G401 (cell line): Measurements from ENCODE around the gene PTPRK. TPM values are rescaled to one million over a fixed set of nuclear protein-coding genes. Genes with fewer than 3 reads are reported as not detected.

Source experiments
- DNase-seq: peaks from one replicate; pipeline ENCODE4 v3.0.0-alpha.2; 2015; ENCODE audit warnings: low spot score
- in situ Hi-C: cut with HindIII; loops from 2 replicates; pipeline ENCODE4 v1.10.0; 2016; ENCODE audit warnings: low sequenced_read_pairs, mixed read lengths
- total RNA-seq: library from RNA; depleted of rRNA; stranded (reverse); fragments of >200 nt; shearing (Covaris generic); gene quantifications from 2 replicates; pipeline ENCODE4 v1.2.3, GENCODE V29; 2014

PTPRK gene
- total RNA-seq, 1 experiment from 2014 or later = not detected

GRCh38 chr6:127976111-127976510 is 544.3 kb downstream of the PTPRK start:
- in situ Hi-C loops = no loop called here
- DNase-seq = no peak

GRCh38 chr6:127972815-127973214 is 547.6 kb downstream of the PTPRK start:
- in situ Hi-C loops = no loop called here
- DNase-seq = no peak

GRCh38 chr6:127971945-127972391 is 548.4 kb downstream of the PTPRK start:
- DNase-seq = no peak
- in situ Hi-C loops = no loop called here

GRCh38 chr6:127971386-127971785 is 549.0 kb downstream of the PTPRK start:
- in situ Hi-C loops = no loop called here
- DNase-seq = no peak

GRCh38 chr6:127969701-127970100 is 550.7 kb downstream of the PTPRK start:
- DNase-seq = no peak
- in situ Hi-C loops = no loop called here

- no peak for DNase-seq
- in situ Hi-C loops = no loop called here
These were observed 552.0 kb downstream of the PTPRK start for GRCh38 chr6:127968394-127968793.

- in situ Hi-C loops = no loop called here
- no peak for DNase-seq
These were observed 552.7 kb downstream of the PTPRK start for GRCh38 chr6:127967708-127968107.

GRCh38 chr6:127966616-127967015 is 553.8 kb downstream of the PTPRK start:
- in situ Hi-C loops = no loop called here
- DNase-seq = no peak

- in situ Hi-C loops = no loop called here
These were observed 556.9 kb downstream of the PTPRK start for GRCh38 chr6:127963495-127963894.

GRCh38 chr6:127959869-127960268 is 560.5 kb downstream of the PTPRK start:
- in situ Hi-C loops = no loop called here
- DNase-seq = no peak

More at GRCh38 chr6:127963495-127963894, 556.9 kb downstream of the PTPRK start:
- peak; percentile 90 for DNase-seq

GRCh38 chr6:127956956-127957355 is 563.4 kb downstream of the PTPRK start:
- in situ Hi-C loops = no loop called here
- no peak for DNase-seq

- DNase-seq = no peak
- in situ Hi-C loops = no loop called here
These were observed 564.0 kb downstream of the PTPRK start for GRCh38 chr6:127956260-127956888.

- DNase-seq = no peak
- in situ Hi-C loops = no loop called here
These were observed 566.3 kb downstream of the PTPRK start for GRCh38 chr6:127954082-127954481.

GRCh38 chr6:127952831-127953230 is 567.6 kb downstream of the PTPRK start:
- in situ Hi-C loops = no loop called here

GRCh38 chr6:127952176-127952575 is 568.2 kb downstream of the PTPRK start:
- in situ Hi-C loops = no loop called here
- no peak for DNase-seq

More at GRCh38 chr6:127952831-127953230, 567.6 kb downstream of the PTPRK start:
- peak; percentile 92 for DNase-seq

GRCh38 chr6:127951172-127951917 is 569.1 kb downstream of the PTPRK start:
- in situ Hi-C loops = no loop called here

GRCh38 chr6:127950566-127951145 is 569.7 kb downstream of the PTPRK start:
- no peak for DNase-seq
- in situ Hi-C loops = no loop called here

More at GRCh38 chr6:127951172-127951917, 569.1 kb downstream of the PTPRK start:
- no peak for DNase-seq

GRCh38 chr6:127949251-127949650 is 571.1 kb downstream of the PTPRK start:
- in situ Hi-C loops = no loop called here
- no peak for DNase-seq

GRCh38 chr6:127946388-127946787 is 574.0 kb downstream of the PTPRK start:
- DNase-seq = no peak
- in situ Hi-C loops = no loop called here

- in situ Hi-C loops = no loop called here
- no peak for DNase-seq
These were observed 574.8 kb downstream of the PTPRK start for GRCh38 chr6:127945434-127946097.
